Kidney (tissue), 14 donors: ENCODE measurements around the gene CHD5. TPM values are rescaled to one million over a fixed set of nuclear protein-coding genes. Genes with fewer than 3 reads are reported as not detected.

Experiments used
- DNase-seq, 5 donors: peaks; one replicate each; pipeline ENCODE4 v3.0.0-alpha.2; 2013 to 2020
- FAIRE-seq: peaks from 2 replicates; lab custom pipeline; 2012; peaks lifted over from hg19 to GRCh38; lab: Jason Lieb, UNC
- H3K27ac ChIP-seq, 2 donors: one replicate each; pipeline ENCODE4 v1.7.0; 2013; ENCODE audit warnings: low read depth in 2 of 2, low read length in 2 of 2, inconsistent platforms in 1 of 2
- H3K27me3 ChIP-seq: one replicate; pipeline ENCODE4 v1.7.1; 2013; ENCODE audit warnings: low read length, inconsistent platforms; ENCODE audit not compliant: control insufficient read depth, insufficient read depth
- H3K36me3 ChIP-seq, 3 donors: one replicate each; pipeline versions ENCODE4 v1.7.0 to v1.7.1; 2013; ENCODE audit warnings: low read length in 3 of 3, control low read depth in 1 of 3, inconsistent platforms in 1 of 3; ENCODE audit not compliant: insufficient read depth in 3 of 3, control insufficient read depth in 2 of 3
- H3K4me1 ChIP-seq, 3 donors: one replicate each; pipeline versions ENCODE4 v1.7.0 to v1.7.1; 2013; ENCODE audit warnings: low read length in 3 of 3, inconsistent platforms in 1 of 3, low read depth in 1 of 3; ENCODE audit not compliant: control insufficient read depth in 2 of 3, insufficient read depth in 2 of 3
- H3K4me3 ChIP-seq, 3 donors: one replicate each; pipeline versions ENCODE4 v1.7.0 to v1.8.1; 2013; ENCODE audit warnings: low read length in 3 of 3, control low read depth in 1 of 3, inconsistent platforms in 1 of 3
- H3K9ac ChIP-seq, 3 donors: one replicate each; pipeline versions ENCODE4 v1.7.0 to v1.7.1; 2013; ENCODE audit warnings: low read length in 3 of 3, control low read depth in 1 of 3, inconsistent platforms in 1 of 3
- H3K9me3 ChIP-seq, 3 donors: one replicate each; pipeline versions ENCODE4 v1.7.0 to v1.7.1; 2013; ENCODE audit warnings: low read length in 3 of 3, control low read depth in 1 of 3, inconsistent platforms in 1 of 3; ENCODE audit not compliant: control insufficient read depth in 2 of 3, insufficient read depth in 1 of 3
- CTCF ChIP-seq: IDR thresholded peaks from 3 replicates; pipeline ENCODE4 v1.5.1; 2012; ENCODE audit warnings: mild to moderate bottlenecking, moderate library complexity, borderline replicate concordance; ENCODE audit not compliant: insufficient read depth; ENCODE audit errors: extremely low read depth
- intact Hi-C: fragments of 100-400 bp; cut with DNase I; formaldehyde crosslinking; loops from one replicate; pipeline ENCODE4 v1.11.1; 2022
- polyA plus RNA-seq: library from polyadenylated mRNA; stranded (reverse); fragments of 350-450 nt; fragmentation: Illumina TruSeq; extraction: RNeasy Lipid Tissue Mini Kit (QIAGEN cat#74804); gene quantifications from one replicate; pipeline ENCODE4 v1.2.3, GENCODE V29; 2014; ENCODE audit warnings: low read depth, low replicate concordance; ENCODE audit not compliant: insufficient read depth
- total RNA-seq: library from RNA; stranded (reverse); fragmentation: NEBNext Ultra II Directional; extraction: Animal tissue kit (Norgen Biotek cat#: 25700); gene quantifications from one replicate; pipeline ENCODE4 v1.2.1, GENCODE V29; 2021
- donor health status: control.
- donor health status: control.
- donor health status: control.
- donor health status: control.
- donor health status: control.
- donor health status: DM: yes; HTN: yes; CAD: no.
- donor health status: Normal renal cell carcinoma (clear cell type).

CHD5 gene
- total and polyA plus RNA-seq, 2 donors from 2014 or later: 0.54 to 0.85 TPM

DNA sequence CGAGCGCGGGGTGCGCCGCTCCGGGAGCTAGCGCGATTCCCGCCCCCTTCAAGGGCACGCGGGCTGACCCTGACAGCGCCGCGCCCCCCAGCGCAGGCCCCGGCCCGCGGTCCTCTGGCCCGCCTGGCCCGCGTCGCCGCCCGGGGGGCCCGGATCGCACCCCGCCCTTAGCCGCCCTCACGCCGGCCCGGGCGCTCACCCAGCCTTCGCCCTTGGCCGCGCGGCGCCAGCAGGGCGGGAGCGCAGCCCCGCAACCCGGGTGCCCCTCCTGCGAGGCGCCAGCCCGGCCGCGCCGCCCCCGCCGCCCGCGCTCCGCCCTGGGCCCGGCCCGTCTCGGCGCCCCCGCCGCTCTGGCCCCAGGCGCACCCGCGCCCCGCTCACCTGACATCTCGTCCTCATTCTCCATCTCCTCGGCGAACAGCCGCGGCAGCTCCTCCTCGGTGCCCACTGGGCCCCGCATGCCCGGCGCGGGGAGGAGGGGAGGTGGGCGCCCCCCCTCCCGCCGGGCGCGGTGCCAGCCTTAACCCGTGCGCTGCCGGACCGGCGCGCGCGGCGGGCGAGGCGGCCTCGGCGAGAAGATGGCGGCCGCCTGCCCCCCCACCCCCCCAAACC, 451 bp downstream of the CHD5 start:
- intact Hi-C loops: no loop called here
- H3K27me3 ChIP-seq: peaks cover 34% of the 10 kb centered on the region
- peaks cover 0 to 2% (median 0%) of the 10 kb centered on the region in 3 donors for H3K9me3 ChIP-seq
- no peak overlapping the region for H3K27ac ChIP-seq
- no peak overlapping the region for H3K4me3 ChIP-seq
- no peak for TF ChIP-seq CTCF
- H3K4me1 ChIP-seq: peaks cover 0 to 6% (median 0%) of the 10 kb centered on the region in 3 donors
- peak in 1 of 5 donors; percentile 57 for DNase-seq
- H3K9ac ChIP-seq: no peak overlapping the region
- no peak for FAIRE-seq
- H3K36me3 ChIP-seq: no peaks in the 10 kb centered on the region

GRCh38 chr1:6178751-6179563, 1.2 kb downstream of the CHD5 start:
- H3K9ac ChIP-seq: no peak overlapping the region
- no peak for TF ChIP-seq CTCF
- DNase-seq (peak in 1 of 5 donors; percentile 68), FAIRE-seq (no peak)
- H3K4me1 ChIP-seq: peaks cover 0 to 6% (median 0%) of the 10 kb centered on the region in 3 donors
- H3K4me3 ChIP-seq: no peak overlapping the region
- peaks cover 0 to 2% (median 0%) of the 10 kb centered on the region in 3 donors for H3K9me3 ChIP-seq
- no peak overlapping the region for H3K27ac ChIP-seq
- H3K27me3 ChIP-seq: peaks cover 34% of the 10 kb centered on the region
- intact Hi-C loops: no loop called here
- H3K36me3 ChIP-seq: no peaks in the 10 kb centered on the region

GRCh38 chr1:6177681-6178380, 2.3 kb downstream of the CHD5 start:
- Histone ChIP-seq H3K9me3 (peaks cover 0 to 2% (median 0%) of the 10 kb centered on the region in 3 donors), H3K36me3 (no peaks in the 10 kb centered on the region), H3K9ac (no peak overlapping the region), H3K4me3 (no peak overlapping the region), H3K4me1 (peaks cover 0 to 6% (median 0%) of the 10 kb centered on the region in 3 donors), H3K27ac (no peak overlapping the region), H3K27me3 (peaks cover 34% of the 10 kb centered on the region)
- FAIRE-seq (no peak), DNase-seq (peak in 1 of 5 donors; percentile 67)
- no peak for TF ChIP-seq CTCF
- intact Hi-C loops: no loop called here
